Mesendoderm (in vitro differentiated cells): ENCODE measurements around the gene BZW1.

Source experiments
- DNase-seq: peaks from one replicate; pipeline ENCODE4 v3.0.0; 2013
- H2AK5ac ChIP-seq: 2 replicates; pipeline ENCODE4 v1.6.1; 2013; ENCODE audit warnings: low read length, inconsistent platforms
- H2BK120ac ChIP-seq: 2 replicates; pipeline ENCODE4 v1.6.1; 2013; ENCODE audit warnings: low read depth, mild to moderate bottlenecking, low read length, moderate library complexity, mixed read lengths
- H2BK15ac ChIP-seq: replicated peaks from 2 replicates; pipeline ENCODE4 v1.6.1; 2013; ENCODE audit warnings: low read depth, mild to moderate bottlenecking, moderate library complexity
- H2BK5ac ChIP-seq: 2 replicates; pipeline ENCODE4 v1.6.1; 2013; ENCODE audit warnings: low read length, inconsistent platforms
- H3K18ac ChIP-seq: 2 replicates; pipeline ENCODE4 v1.6.1; 2013; ENCODE audit warnings: mild to moderate bottlenecking, low read length, mixed read lengths
- H3K23ac ChIP-seq: one replicate; pipeline ENCODE4 v1.6.1; 2013; ENCODE audit warnings: low read length
- H3K27ac ChIP-seq: 2 replicates; pipeline ENCODE4 v1.5.1; 2013; ENCODE audit warnings: low read depth, mild to moderate bottlenecking, inconsistent platforms, low read length, moderate library complexity
- H3K27me3 ChIP-seq: 2 replicates; pipeline ENCODE4 v1.6.1; 2013; ENCODE audit warnings: low read length, control low read depth, mild to moderate bottlenecking, inconsistent platforms; ENCODE audit not compliant: insufficient read depth, poor library complexity
- H3K36me3 ChIP-seq: 2 replicates; pipeline ENCODE4 v1.6.1; 2013; ENCODE audit warnings: low read length, inconsistent platforms; ENCODE audit not compliant: control insufficient read depth, insufficient read depth
- H3K4ac ChIP-seq: one replicate; pipeline ENCODE4 v1.6.1; 2013; ENCODE audit warnings: low read depth, mild to moderate bottlenecking, low read length, moderate library complexity
- H3K4me1 ChIP-seq: 2 replicates; pipeline ENCODE4 v1.6.1; 2013; ENCODE audit warnings: low read depth, low read length, inconsistent platforms; ENCODE audit not compliant: control insufficient read depth
- H3K4me2 ChIP-seq: 2 replicates; pipeline ENCODE4 v1.6.1; 2013; ENCODE audit warnings: low read length
- H3K4me3 ChIP-seq: 2 replicates; pipeline ENCODE4 v1.5.1; 2013; ENCODE audit warnings: mild to moderate bottlenecking, low read length
- H3K56ac ChIP-seq: one replicate; pipeline ENCODE4 v1.6.1; 2013; ENCODE audit warnings: low read length
- H3K79me1 ChIP-seq: 2 replicates; pipeline ENCODE4 v1.6.1; 2013; ENCODE audit warnings: low read length, inconsistent platforms
- H3K79me2 ChIP-seq: 2 replicates; pipeline ENCODE4 v1.6.1; 2013; ENCODE audit warnings: mild to moderate bottlenecking, low read length; ENCODE audit not compliant: control insufficient read depth, insufficient read depth
- H3K9ac ChIP-seq: 2 replicates; pipeline ENCODE4 v1.6.1; 2013; ENCODE audit warnings: low read length, inconsistent platforms
- H4K5ac ChIP-seq: one replicate; pipeline ENCODE4 v1.6.1; 2013; ENCODE audit warnings: low read length
- H4K8ac ChIP-seq: one replicate; pipeline ENCODE4 v1.6.1; 2013; ENCODE audit warnings: low read depth, mild to moderate bottlenecking, control low read depth, low read length, moderate library complexity
- WGBS: extraction: QIAGEN DNeasy Blood & Tissue Kit; methylation state at CpG from one replicate; pipeline ENCODE4 v1.1.7; 2013; ENCODE audit warnings: low lambda C conversion rate, missing lambda C conversion rate; ENCODE audit not compliant: insufficient coverage; ENCODE audit errors: extremely low coverage; 5-methylcytosine and 5-hydroxymethylcytosine counted together

The BZW1 gene

GRCh38 chr2:200767111-200767885 lies 44.4 kb upstream of the BZW1 start:
- Histone ChIP-seq H2BK120ac (no peak overlapping the region), H3K4me2 (no peak overlapping the region), H3K4me1 (no peaks in the 10 kb centered on the region), H3K79me1 (no peaks in the 10 kb centered on the region), H2BK5ac (no peak overlapping the region), H3K4me3 (no peak overlapping the region), H3K9ac (no peak overlapping the region), H3K36me3 (no peaks in the 10 kb centered on the region), H3K27ac (no peak overlapping the region), H3K79me2 (no peaks in the 10 kb centered on the region), H3K18ac (no peak overlapping the region), H3K27me3 (no peaks in the 10 kb centered on the region), H4K5ac (no peak overlapping the region), H4K8ac (no peak overlapping the region), H2BK15ac (no peak overlapping the region), H2AK5ac (no peak overlapping the region), H3K56ac (no peak overlapping the region), H3K4ac (no peak overlapping the region), H3K23ac (no peak overlapping the region)
- WGBS: no CpG with 5 or more reads among the region's 12 CpGs
- no peak for DNase-seq

- Histone ChIP-seq H2BK120ac (no peak overlapping the region), H3K9ac (no peak overlapping the region), H3K56ac (no peak overlapping the region), H3K18ac (no peak overlapping the region), H3K4ac (no peak overlapping the region), H3K79me2 (no peaks in the 10 kb centered on the region), H3K4me1 (no peaks in the 10 kb centered on the region), H4K8ac (no peak overlapping the region), H3K27ac (no peak overlapping the region), H3K79me1 (no peaks in the 10 kb centered on the region), H3K4me2 (no peak overlapping the region), H2BK15ac (no peak overlapping the region), H3K23ac (no peak overlapping the region), H3K4me3 (no peak overlapping the region), H2AK5ac (no peak overlapping the region), H3K36me3 (no peaks in the 10 kb centered on the region), H4K5ac (no peak overlapping the region), H2BK5ac (no peak overlapping the region), H3K27me3 (no peaks in the 10 kb centered on the region)
- DNase-seq: no peak
- WGBS: no CpG with 5 or more reads among the region's 6 CpGs
Observed at GRCh38 chr2:200770847-200771246, 40.9 kb upstream of the BZW1 start.

GRCh38 chr2:200772620-200773019 lies 39.1 kb upstream of the BZW1 start:
- no CpG with 5 or more reads among the region's 2 CpGs for WGBS
- Histone ChIP-seq H3K4me3 (no peak overlapping the region), H3K27ac (no peak overlapping the region), H3K79me1 (no peaks in the 10 kb centered on the region), H3K18ac (no peak overlapping the region), H4K8ac (no peak overlapping the region), H2BK5ac (no peak overlapping the region), H3K79me2 (no peaks in the 10 kb centered on the region), H3K4me2 (no peak overlapping the region), H3K4me1 (no peaks in the 10 kb centered on the region), H3K23ac (no peak overlapping the region), H2BK15ac (no peak overlapping the region), H2AK5ac (no peak overlapping the region), H3K9ac (no peak overlapping the region), H3K27me3 (no peaks in the 10 kb centered on the region), H3K4ac (no peak overlapping the region), H3K36me3 (no peaks in the 10 kb centered on the region), H2BK120ac (no peak overlapping the region), H4K5ac (no peak overlapping the region), H3K56ac (no peak overlapping the region)
- peak; percentile 25 for DNase-seq

GRCh38 chr2:200773083-200773482 lies 38.6 kb upstream of the BZW1 start:
- Histone ChIP-seq H2AK5ac (no peak overlapping the region), H3K4me2 (no peak overlapping the region), H3K56ac (no peak overlapping the region), H3K18ac (no peak overlapping the region), H3K4me1 (no peaks in the 10 kb centered on the region), H3K9ac (no peak overlapping the region), H3K4ac (no peak overlapping the region), H4K8ac (no peak overlapping the region), H2BK120ac (no peak overlapping the region), H3K23ac (no peak overlapping the region), H4K5ac (no peak overlapping the region), H3K36me3 (no peaks in the 10 kb centered on the region), H3K79me2 (no peaks in the 10 kb centered on the region), H3K27ac (no peak overlapping the region), H2BK15ac (no peak overlapping the region), H3K79me1 (no peaks in the 10 kb centered on the region), H2BK5ac (no peak overlapping the region), H3K4me3 (no peak overlapping the region), H3K27me3 (no peaks in the 10 kb centered on the region)
- no CpG with 5 or more reads among the region's 1 CpG for WGBS
- DNase-seq: no peak

- DNase-seq: no peak
- Histone ChIP-seq H4K8ac (no peak overlapping the region), H3K4me2 (no peak overlapping the region), H2BK120ac (no peak overlapping the region), H3K4me1 (no peaks in the 10 kb centered on the region), H2BK15ac (no peak overlapping the region), H3K4me3 (no peak overlapping the region), H3K56ac (no peak overlapping the region), H3K23ac (no peak overlapping the region), H3K27me3 (no peaks in the 10 kb centered on the region), H3K9ac (no peak overlapping the region), H3K36me3 (no peaks in the 10 kb centered on the region), H3K79me1 (no peaks in the 10 kb centered on the region), H3K27ac (no peak overlapping the region), H3K4ac (no peak overlapping the region), H2AK5ac (no peak overlapping the region), H2BK5ac (no peak overlapping the region), H4K5ac (no peak overlapping the region), H3K18ac (no peak overlapping the region), H3K79me2 (no peaks in the 10 kb centered on the region)
- WGBS: no CpG with 5 or more reads among the region's 1 CpG
Observed at GRCh38 chr2:200774920-200775319, 36.8 kb upstream of the BZW1 start.

GRCh38 chr2:200777275-200777674 lies 34.4 kb upstream of the BZW1 start:
- no peaks in the 10 kb centered on the region for H3K36me3 ChIP-seq
- no peaks in the 10 kb centered on the region for H3K27me3 ChIP-seq
- H3K79me2 ChIP-seq: no peaks in the 10 kb centered on the region
- no peak overlapping the region for H2BK15ac ChIP-seq
- no peak overlapping the region for H2BK5ac ChIP-seq
- H2BK120ac ChIP-seq: no peak overlapping the region
- H4K5ac ChIP-seq: no peak overlapping the region
- no peak overlapping the region for H3K23ac ChIP-seq
- no peak overlapping the region for H2AK5ac ChIP-seq
- no peak overlapping the region for H3K56ac ChIP-seq
- no peak overlapping the region for H4K8ac ChIP-seq
- H3K4me1 ChIP-seq: no peaks in the 10 kb centered on the region
- H3K4me2 ChIP-seq: no peak overlapping the region
- no peak overlapping the region for H3K4me3 ChIP-seq
- H3K18ac ChIP-seq: no peak overlapping the region
- no peak overlapping the region for H3K4ac ChIP-seq
- no peaks in the 10 kb centered on the region for H3K79me1 ChIP-seq
- H3K9ac ChIP-seq: no peak overlapping the region
- H3K27ac ChIP-seq: no peak overlapping the region
- no peak for DNase-seq
